ENCODE data around the gene ARFGAP1.

Gene ARFGAP1

GRCh38 chr20:63233924-63234323 is 38.7 kb upstream of the ARFGAP1 start:
- Histone ChIP-seq H3K4me1 (ENCODE audit: control insufficient read depth, insufficient read depth, low read length) (peaks cover 10% of the 10 kb centered on the region), H3K27me3 (ENCODE audit: control insufficient read depth, insufficient read depth, low read length) (peaks cover 36% of the 10 kb centered on the region), H3K36me3 (ENCODE audit: control insufficient read depth, insufficient read depth, low read length) (no peaks in the 10 kb centered on the region), H3K9ac (ENCODE audit: low read length) (no peak overlapping the region), H3K4me3 (ENCODE audit: low read length) (no peak overlapping the region), H3K9me3 (ENCODE audit: control insufficient read depth, low read length) (no peaks in the 10 kb centered on the region)

- Histone ChIP-seq H3K9ac (ENCODE audit: low read length) (no peak overlapping the region), H3K9me3 (ENCODE audit: control insufficient read depth, low read length) (no peaks in the 10 kb centered on the region), H3K36me3 (ENCODE audit: control insufficient read depth, insufficient read depth, low read length) (no peaks in the 10 kb centered on the region), H3K27me3 (ENCODE audit: control insufficient read depth, insufficient read depth, low read length) (peaks cover 27% of the 10 kb centered on the region), H3K4me3 (ENCODE audit: low read length) (no peak overlapping the region), H3K4me1 (ENCODE audit: control insufficient read depth, insufficient read depth, low read length) (peaks cover 10% of the 10 kb centered on the region)
Observed at GRCh38 chr20:63234693-63235398, 37.8 kb upstream of the ARFGAP1 start.

GRCh38 chr20:63235399-63235983 is 37.1 kb upstream of the ARFGAP1 start, which contains the start of gene BIRC7:
BIRC7 (plus strand) TSS chr20:63235905; CDS start chr20:63236097, 192 bp downstream.
- H3K9ac ChIP-seq (ENCODE audit: low read length), result no peak within 1 kb of the TSS
- peaks cover 21% of the 10 kb centered on the region for H3K27me3 ChIP-seq (ENCODE audit: control insufficient read depth, insufficient read depth, low read length)
- peaks cover 10% of the 10 kb centered on the region for H3K4me1 ChIP-seq (ENCODE audit: control insufficient read depth, insufficient read depth, low read length)
- no peaks in the 10 kb centered on the region for H3K9me3 ChIP-seq (ENCODE audit: control insufficient read depth, low read length)
- H3K4me3 ChIP-seq (ENCODE audit: low read length), result no peak within 1 kb of the TSS
- H3K36me3 ChIP-seq (ENCODE audit: control insufficient read depth, insufficient read depth, low read length), result no peaks in the 10 kb centered on the region

GRCh38 chr20:63236116-63236837 is 36.3 kb upstream of the ARFGAP1 start:
- no peak overlapping the region for H3K4me3 ChIP-seq (ENCODE audit: low read length)
- H3K9ac ChIP-seq (ENCODE audit: low read length), result no peak overlapping the region
- no peaks in the 10 kb centered on the region for H3K36me3 ChIP-seq (ENCODE audit: control insufficient read depth, insufficient read depth, low read length)
- peaks cover 13% of the 10 kb centered on the region for H3K27me3 ChIP-seq (ENCODE audit: control insufficient read depth, insufficient read depth, low read length)
- H3K9me3 ChIP-seq (ENCODE audit: control insufficient read depth, low read length), result no peaks in the 10 kb centered on the region
- peaks cover 10% of the 10 kb centered on the region for H3K4me1 ChIP-seq (ENCODE audit: control insufficient read depth, insufficient read depth, low read length)

- no peaks in the 10 kb centered on the region for H3K9me3 ChIP-seq (ENCODE audit: control insufficient read depth, low read length)
- peaks cover 5% of the 10 kb centered on the region for H3K27me3 ChIP-seq (ENCODE audit: control insufficient read depth, insufficient read depth, low read length)
- no peak overlapping the region for H3K4me3 ChIP-seq (ENCODE audit: low read length)
- no peaks in the 10 kb centered on the region for H3K36me3 ChIP-seq (ENCODE audit: control insufficient read depth, insufficient read depth, low read length)
- no peak overlapping the region for H3K9ac ChIP-seq (ENCODE audit: low read length)
- peaks cover under 1% of the 10 kb centered on the region for H3K4me1 ChIP-seq (ENCODE audit: control insufficient read depth, insufficient read depth, low read length)
Observed at GRCh38 chr20:63238031-63238430, 34.6 kb upstream of the ARFGAP1 start.

- Histone ChIP-seq H3K9me3 (ENCODE audit: control insufficient read depth, low read length) (no peaks in the 10 kb centered on the region), H3K4me3 (ENCODE audit: low read length) (no peak overlapping the region), H3K9ac (ENCODE audit: low read length) (no peak overlapping the region), H3K36me3 (ENCODE audit: control insufficient read depth, insufficient read depth, low read length) (no peaks in the 10 kb centered on the region), H3K27me3 (ENCODE audit: control insufficient read depth, insufficient read depth, low read length) (peaks cover 7% of the 10 kb centered on the region), H3K4me1 (ENCODE audit: control insufficient read depth, insufficient read depth, low read length) (no peaks in the 10 kb centered on the region)
Observed at GRCh38 chr20:63238514-63239125, 34.0 kb upstream of the ARFGAP1 start.

GRCh38 chr20:63239431-63239830 is 33.2 kb upstream of the ARFGAP1 start:
- Histone ChIP-seq H3K4me3 (ENCODE audit: low read length) (no peak overlapping the region), H3K27me3 (ENCODE audit: control insufficient read depth, insufficient read depth, low read length) (peaks cover 7% of the 10 kb centered on the region), H3K36me3 (ENCODE audit: control insufficient read depth, insufficient read depth, low read length) (no peaks in the 10 kb centered on the region), H3K9me3 (ENCODE audit: control insufficient read depth, low read length) (no peaks in the 10 kb centered on the region), H3K4me1 (ENCODE audit: control insufficient read depth, insufficient read depth, low read length) (no peaks in the 10 kb centered on the region), H3K9ac (ENCODE audit: low read length) (no peak overlapping the region)

GRCh38 chr20:63240004-63240403 is 32.6 kb upstream of the ARFGAP1 start:
- H3K9me3 ChIP-seq (ENCODE audit: control insufficient read depth, low read length), result no peaks in the 10 kb centered on the region
- H3K27me3 ChIP-seq (ENCODE audit: control insufficient read depth, insufficient read depth, low read length), result peaks cover 7% of the 10 kb centered on the region
- no peaks in the 10 kb centered on the region for H3K36me3 ChIP-seq (ENCODE audit: control insufficient read depth, insufficient read depth, low read length)
- no peaks in the 10 kb centered on the region for H3K4me1 ChIP-seq (ENCODE audit: control insufficient read depth, insufficient read depth, low read length)
- no peak overlapping the region for H3K4me3 ChIP-seq (ENCODE audit: low read length)
- no peak overlapping the region for H3K9ac ChIP-seq (ENCODE audit: low read length)

- Histone ChIP-seq H3K36me3 (ENCODE audit: control insufficient read depth, insufficient read depth, low read length) (no peaks in the 10 kb centered on the region), H3K9ac (ENCODE audit: low read length) (no peak overlapping the region), H3K27me3 (ENCODE audit: control insufficient read depth, insufficient read depth, low read length) (peaks cover 7% of the 10 kb centered on the region), H3K9me3 (ENCODE audit: control insufficient read depth, low read length) (no peaks in the 10 kb centered on the region), H3K4me3 (ENCODE audit: low read length) (no peak overlapping the region), H3K4me1 (ENCODE audit: control insufficient read depth, insufficient read depth, low read length) (no peaks in the 10 kb centered on the region)
Observed at GRCh38 chr20:63241272-63241671, 31.3 kb upstream of the ARFGAP1 start.

GRCh38 chr20:63242736-63243135 is 29.9 kb upstream of the ARFGAP1 start:
- Histone ChIP-seq H3K4me1 (ENCODE audit: control insufficient read depth, insufficient read depth, low read length) (no peaks in the 10 kb centered on the region), H3K9me3 (ENCODE audit: control insufficient read depth, low read length) (no peaks in the 10 kb centered on the region), H3K36me3 (ENCODE audit: control insufficient read depth, insufficient read depth, low read length) (no peaks in the 10 kb centered on the region), H3K4me3 (ENCODE audit: low read length) (no peak overlapping the region), H3K27me3 (ENCODE audit: control insufficient read depth, insufficient read depth, low read length) (peaks cover 21% of the 10 kb centered on the region), H3K9ac (ENCODE audit: low read length) (no peak overlapping the region)

GRCh38 chr20:63243604-63244247 is 28.9 kb upstream of the ARFGAP1 start:
- Histone ChIP-seq H3K4me3 (ENCODE audit: low read length) (no peak overlapping the region), H3K9me3 (ENCODE audit: control insufficient read depth, low read length) (no peaks in the 10 kb centered on the region), H3K9ac (ENCODE audit: low read length) (no peak overlapping the region), H3K4me1 (ENCODE audit: control insufficient read depth, insufficient read depth, low read length) (no peaks in the 10 kb centered on the region), H3K36me3 (ENCODE audit: control insufficient read depth, insufficient read depth, low read length) (no peaks in the 10 kb centered on the region), H3K27me3 (ENCODE audit: control insufficient read depth, insufficient read depth, low read length) (peaks cover 24% of the 10 kb centered on the region)
